AML-193 (cell line): ENCODE data around the gene CRIP2.

Source experiments
- DNase-seq, 2 experiments: peaks; one replicate each; lab custom pipeline; 2025; lab: John Stamatoyannopoulos, UW

Gene CRIP2

DNA sequence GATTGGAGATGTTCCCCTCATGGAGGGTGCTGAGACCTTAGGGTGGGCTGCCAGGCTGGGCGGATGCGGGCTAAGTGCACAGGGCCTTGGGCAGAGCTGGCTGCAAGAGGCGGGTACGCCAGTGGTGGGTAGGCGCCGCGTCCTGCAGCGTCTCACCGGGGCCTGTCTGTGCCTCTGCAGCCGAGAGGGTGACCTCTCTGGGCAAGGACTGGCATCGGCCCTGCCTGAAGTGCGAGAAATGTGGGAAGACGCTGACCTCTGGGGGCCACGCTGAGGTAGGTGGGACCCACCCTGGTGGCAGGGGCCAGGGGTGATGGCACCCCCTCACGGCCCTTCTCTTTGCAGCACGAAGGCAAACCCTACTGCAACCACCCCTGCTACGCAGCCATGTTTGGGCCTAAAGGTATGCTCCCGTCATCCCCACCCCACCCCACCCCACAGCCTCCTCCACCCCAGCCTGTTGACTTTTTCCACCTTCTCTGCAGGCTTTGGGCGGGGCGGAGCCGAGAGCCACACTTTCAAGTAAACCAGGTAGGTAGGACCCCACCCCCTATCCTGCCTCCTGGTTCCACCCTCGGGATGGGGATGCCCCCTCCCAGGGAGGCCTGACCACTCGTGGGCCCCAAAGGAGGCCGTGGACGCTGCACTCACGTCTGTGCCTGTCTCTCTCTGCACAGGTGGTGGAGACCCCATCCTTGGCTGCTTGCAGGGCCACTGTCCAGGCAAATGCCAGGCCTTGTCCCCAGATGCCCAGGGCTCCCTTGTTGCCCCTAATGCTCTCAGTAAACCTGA is 13.6 kb downstream of the CRIP2 start:
- no peak for DNase-seq

DNA sequence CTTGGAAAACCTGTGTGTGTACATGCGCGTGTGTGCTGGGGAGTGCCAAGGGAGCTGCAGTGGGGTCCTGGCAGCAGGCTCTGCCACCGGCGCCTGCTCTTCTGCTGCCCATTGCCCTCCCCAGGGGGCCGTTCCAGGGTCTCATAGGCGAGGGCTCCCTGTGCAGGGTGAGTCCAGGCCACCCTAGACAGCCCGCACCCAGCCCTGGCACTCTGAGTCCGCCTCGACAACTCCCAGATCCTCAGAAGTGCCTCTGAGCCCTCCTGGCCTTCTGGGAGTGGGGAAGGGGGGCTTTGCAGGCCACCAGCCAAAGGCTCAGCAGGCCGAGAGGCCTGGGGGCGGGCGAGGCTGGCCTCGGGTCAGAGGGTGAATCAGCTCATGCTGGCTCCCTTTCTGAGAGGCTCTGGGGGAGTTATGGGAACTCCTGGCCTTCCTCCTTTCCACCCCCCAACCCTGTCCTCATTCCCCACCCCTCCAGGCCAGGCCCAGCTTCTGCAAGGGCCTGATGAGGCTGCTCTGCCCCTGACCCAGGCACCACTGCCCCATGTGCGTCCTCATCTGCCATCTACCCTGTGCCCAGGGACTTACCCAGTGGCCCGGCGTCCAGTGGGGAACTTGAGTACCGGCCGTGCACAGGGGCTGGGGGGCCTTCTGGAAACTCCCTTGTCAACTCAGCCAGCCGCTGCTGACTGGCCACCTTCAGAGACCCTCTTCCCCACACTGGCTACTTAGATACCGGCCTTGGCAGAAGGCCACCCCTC is 14.3 kb downstream of the CRIP2 start:
- DNase-seq: no peak

DNA sequence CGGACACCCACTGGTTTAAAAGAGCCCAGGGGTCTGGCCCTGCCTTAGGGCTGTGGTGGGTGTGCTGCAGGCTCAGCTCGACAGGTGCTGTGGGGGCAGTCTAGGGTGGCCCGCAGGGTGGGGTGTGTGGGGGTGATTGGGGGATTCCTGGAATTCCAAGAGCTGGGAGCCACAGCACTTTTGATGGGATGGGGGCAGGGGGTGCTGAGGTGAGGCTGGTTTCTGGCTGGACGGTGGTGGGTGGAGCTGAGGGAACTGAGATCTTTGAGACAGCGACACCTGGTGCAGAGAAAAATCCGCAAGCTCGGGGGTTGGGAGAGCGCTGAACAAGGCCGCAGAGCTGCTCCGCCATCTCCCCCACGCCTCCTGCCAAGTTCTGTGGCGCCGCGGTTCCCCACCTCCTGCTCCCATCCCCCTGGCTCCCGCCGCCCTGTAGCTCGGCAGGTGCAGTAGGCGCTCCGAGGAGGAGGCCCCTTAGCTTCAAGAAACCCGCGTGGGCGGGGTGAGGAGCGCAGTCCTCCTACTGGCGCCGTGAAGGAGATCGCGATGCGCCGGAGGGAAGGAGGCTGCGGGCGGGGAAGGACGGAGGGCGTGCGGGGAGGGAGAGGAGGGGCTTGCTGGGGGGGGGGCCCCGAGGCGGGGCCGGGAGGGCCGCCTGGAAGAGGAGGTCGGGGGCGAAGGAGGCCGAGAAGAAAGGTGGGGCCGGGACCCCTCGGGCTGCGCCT is 15.1 kb downstream of the CRIP2 start:
- peak; percentile 72 to 80 for DNase-seq

DNA sequence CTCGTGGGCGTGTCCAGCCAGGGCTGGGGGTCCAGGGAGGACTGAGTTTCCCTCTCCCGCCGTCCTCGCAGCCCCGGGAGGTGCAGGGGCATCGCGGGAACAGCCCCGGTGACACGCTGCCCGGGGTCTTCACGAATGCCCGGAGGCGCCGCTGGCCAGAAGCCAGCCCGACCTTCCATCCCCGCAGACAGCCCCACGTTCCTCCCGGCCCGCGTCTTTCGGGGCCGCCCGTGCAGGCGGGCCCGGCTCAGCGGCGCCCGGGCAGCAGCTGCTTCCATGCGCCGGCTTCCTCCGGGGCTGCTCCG is 15.6 kb downstream of the CRIP2 start:
- DNase-seq: no peak

DNA sequence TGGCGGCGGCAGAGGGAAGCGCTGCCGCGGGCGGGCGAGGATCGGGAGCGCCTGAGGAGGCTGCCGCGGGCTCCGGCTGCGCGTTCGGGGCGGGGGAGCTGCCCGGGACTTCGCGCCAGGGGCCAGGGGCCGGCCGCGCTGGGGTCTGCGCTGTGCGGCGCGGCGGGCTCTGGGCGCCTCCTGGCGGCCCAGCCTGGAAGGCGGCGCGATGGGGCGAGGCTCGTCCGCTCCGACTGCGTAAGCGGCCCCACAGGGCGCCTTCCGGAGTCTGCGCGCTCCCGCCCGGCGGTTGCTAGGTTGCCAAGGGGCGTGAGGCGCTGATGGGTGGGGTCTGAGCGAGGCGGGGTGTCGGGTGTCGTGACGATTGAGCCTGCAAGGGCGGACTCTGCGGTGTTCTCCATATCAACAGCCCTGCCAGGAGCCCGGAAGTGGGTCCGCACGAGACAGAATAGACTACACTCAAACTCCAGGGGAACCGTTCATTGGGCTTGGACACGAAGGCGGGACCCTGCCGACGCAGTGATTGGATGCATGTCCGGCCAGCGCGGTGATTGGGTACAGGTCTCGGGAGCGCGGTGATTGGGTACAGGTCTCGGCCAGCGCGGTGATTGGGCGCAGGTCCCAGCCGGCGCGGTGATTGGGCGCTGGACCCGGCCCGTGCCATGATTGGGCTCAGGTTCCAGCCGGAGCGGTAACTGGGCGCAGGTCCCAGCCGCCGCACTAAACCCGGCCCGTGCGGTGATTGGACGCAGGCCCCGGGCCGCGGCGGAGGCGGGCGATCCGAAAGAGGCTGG is 16.1 kb downstream of the CRIP2 start, which contains the start of gene TEDC1:
TEDC1 (plus strand) TSS at position 675 of the 794 bp plus-strand sequence. CDS start 130 bp downstream, outside the sequence.
- peak; percentile 98 to 99 for DNase-seq

DNA sequence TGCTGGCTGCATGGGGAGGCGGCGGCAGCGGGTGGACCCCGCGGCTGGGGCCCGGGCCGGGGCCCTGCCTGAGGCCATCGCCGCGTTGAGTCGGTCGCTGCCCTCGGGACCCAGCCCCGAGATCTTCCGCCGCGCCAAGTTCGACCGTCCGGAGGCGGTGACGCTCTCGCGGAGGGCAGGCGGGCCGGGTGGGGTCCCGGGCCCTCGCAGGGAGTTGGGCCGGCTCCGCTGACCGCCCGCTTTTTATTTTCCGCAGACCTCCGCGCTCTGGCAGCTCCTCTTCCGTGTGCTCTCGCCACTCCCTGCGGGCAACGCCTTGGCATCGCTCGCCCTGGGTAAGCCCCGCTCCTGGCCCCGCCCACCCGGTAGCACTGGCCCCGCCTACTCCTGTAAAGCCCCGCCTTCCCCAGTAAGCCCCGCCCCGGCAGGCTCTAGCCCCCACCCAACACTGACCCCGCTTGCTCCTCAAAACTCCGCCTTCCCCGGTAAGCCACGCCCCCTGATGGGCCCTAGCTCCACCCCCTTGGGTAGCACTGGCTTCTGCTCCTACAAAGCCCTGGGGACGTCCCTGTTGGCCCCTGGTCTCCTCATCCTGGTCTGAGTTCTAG is 16.8 kb downstream of the CRIP2 start:
- DNase-seq: peak; percentile 45 to 46

DNA sequence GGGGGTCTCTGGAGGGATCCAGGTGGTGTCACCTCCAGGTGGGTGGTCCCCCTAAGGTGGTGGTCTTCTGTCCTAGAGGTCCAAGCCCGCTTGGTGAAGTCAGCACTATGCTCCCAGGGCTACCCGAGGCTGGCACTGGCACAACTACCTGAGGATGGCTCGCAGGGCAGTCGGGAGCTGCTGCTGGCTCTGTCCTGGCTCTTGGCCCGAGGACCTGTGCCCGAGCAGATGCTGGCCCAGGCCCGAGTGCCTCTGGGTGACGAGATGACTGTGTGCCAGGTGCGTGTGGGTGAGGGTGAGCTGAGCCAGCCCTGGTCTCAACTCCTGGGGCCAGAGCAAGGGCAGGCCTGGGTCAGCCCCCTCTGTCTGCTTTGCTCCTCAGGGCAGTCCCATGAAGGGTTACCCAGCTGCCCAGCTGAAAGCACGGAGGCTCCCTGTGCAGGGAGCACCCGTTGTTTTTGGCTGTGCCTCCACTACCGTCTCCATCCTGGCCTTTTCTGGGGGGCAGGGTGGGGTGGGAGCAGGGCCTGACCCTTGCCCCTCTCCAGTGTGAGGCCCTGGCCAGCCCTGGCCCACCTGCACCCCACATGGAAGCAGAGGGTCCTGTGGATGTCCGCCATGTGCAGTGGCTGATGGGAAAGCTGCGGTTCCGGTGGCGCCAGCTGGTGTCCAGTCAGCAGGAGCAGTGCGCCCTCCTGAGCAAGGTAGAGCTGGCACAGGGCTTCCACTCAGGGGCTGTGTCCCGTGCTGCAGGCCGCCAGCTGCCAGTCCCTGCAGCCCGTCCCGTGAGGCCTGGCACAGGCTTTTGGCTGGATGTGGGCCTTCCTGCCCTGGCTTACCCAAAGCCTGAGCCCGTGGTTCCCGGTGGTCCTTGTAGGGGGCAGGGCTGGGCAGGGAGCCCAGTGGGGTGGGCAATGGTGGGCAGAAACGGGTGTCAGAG is 17.7 kb downstream of the CRIP2 start:
- DNase-seq: no peak

DNA sequence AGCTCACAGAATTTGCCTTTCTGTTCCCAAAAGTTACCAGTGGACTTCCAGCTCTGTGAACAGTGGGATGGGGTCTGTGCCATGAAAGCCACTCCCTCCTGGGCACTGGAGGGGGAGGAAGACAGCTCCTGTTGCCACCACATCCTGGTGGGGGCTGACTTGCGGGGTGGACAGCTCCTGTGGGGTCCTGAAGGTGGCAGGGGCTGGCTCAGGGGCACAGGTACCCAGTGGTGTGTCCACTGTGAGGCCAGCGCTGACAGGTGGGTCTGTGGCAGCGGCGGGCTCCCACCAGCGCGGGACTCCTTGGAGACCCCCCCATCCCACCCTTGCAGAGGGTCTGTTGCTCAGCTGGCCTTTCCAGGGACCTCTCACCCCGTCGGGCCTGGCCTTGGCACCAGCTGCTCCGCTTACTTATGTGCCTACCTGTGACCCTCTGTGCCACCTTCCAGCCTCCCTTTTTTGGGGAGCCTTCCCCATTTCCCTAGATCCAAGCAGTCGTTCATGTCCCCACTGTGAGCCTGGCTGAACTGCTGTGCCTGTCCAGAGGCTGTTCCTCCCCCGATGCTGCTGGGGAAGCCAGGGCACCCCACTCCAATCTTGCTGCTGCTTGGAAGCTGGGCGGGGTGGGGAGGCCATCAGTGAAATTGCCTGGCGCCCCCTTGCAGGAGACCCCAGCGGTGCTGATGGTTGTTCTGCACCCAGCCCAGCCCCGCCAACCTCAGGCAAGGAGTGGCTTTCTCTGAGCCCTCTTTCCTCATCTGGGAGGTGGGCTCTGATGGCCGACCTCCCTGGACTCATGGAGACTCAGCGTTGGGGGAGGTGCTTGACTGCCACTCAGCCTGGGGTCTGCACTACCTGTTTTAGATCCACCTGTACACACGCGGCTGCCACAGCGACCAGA is 18.6 kb downstream of the CRIP2 start:
- no peak for DNase-seq

DNA sequence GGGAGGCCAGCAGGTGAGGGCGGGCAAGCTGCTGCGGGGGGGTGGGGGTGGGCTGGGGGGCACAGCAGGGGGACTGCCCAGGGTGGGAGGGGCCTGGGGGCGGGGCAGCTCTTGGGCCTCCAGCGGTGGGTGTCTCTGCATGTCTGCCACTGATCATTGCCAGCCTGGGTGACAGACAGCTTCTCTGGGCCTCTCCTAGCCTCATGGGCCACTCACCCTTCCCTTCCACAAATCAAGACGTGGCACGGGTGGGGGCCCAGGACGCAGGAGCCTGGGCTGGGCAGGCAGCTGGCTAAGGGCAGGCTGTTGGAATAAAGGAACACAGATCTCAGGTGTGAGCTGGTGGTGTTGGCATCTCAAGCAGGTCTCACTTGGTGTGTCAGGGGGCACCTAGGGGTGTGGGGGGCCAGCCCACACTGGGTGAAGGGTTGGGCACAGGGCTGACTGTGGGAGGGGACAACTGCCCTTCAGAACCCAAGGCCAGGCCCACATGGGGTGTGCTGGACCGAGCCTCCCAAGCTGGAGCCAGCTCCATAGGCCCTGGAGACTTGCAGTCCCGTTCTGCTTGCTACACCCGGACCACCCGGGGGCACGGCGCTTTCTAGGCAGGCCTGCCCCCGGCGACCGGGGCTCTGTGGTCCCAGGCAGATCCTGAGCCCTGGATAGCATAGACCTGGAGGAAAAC is 19.4 kb downstream of the CRIP2 start:
- DNase-seq: no peak

DNA sequence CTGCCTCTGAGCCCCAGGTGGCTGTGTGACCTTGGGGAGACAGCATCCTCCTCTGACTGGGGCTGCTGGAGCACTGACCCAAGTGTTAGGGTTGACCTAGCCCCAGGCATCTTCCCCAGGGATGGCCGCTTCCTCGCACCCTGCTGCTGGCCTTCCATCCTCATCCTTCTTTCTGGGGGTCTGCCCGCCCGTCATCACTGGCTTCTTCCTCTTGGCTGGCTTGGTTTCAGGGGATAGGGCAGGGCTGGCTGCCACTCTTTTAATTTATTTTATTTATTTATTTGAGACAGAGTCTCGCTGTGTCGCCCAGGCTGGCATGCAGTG is 19.9 kb downstream of the CRIP2 start:
- DNase-seq: no peak

DNA sequence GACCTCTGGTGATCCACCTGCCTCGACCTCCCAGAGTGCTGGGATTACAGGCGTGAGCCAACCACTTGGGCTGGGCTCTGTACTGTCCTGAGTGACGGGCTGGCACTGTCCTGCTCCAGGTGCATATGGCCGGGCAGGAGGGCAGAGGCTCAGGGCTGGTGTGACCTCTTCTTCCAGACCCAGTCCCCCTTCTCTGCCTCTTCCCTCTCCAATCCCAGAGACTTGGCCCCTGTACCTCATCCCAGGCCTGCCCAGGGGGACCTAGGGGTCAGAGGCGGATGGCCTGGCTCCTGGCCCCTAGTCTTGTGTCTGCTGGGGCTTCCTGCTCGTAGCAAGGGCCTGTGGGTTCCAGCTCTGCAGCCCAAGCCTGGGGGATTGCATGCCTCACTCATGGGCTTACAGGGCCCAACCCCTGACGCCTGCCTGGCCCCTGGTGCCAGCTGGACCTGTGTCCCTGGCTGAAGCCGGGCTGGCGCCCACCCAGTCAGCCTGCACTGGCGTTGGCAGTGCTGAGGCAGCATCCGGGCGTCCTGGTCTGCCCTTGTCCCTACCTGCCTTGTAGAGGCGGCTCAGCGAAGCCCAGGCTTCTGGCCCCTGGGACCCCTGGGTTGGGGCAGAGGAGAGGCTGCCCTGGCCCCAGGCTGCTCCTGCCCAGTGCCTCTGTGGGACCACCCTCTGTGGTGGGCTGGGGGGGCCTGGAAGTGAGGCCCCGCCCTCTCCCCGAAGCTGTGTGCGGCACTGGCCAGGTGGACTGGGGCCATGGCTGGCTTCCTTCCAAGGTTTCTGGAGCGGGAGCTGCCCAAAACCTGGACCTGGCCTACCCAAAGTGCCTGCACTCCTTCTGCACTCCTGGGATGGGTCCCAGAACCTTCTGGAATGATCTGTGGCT is 20.7 kb downstream of the CRIP2 start:
- DNase-seq: no peak

DNA sequence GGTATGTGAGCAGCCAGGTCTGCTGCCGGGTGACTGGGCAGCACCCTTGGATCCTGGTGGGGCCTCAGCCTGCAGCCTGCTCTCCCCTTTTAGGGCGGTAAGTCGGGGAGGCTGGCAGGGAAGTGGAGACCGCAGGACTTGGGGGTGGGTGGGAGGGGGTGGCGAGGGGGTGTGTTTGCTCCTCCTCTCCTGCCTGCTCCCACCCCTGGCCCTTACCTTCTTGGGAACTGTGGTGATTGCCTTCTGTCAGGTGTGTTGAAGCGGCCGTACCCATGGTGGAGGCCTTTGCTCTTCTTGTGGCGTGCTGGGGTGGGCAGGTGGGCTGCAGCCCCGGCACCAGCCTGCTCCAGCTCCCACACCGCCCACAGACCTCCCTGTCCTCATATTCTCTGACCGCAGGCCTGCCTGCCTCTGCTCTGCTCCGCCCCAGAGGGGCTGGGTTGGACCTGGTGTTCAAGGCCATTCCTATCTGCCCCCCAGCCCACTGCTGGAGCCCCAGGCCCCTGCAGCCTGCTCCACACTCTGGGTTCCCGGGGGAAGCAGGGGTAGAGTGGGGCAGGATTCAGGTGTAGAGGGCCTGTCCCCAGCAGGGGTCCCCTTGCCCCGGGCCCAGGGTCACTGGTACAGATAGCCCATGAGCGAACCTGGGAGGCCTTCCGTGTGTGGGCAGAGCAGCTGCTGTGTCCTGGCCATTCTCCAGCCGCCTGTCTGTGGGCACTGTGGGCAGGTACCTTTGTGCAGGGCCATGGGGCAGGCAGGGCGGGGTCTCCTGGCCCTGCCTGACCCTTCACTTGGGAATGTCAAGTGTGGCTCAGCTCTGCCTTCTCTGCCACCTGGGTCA is 21.6 kb downstream of the CRIP2 start:
- no peak for DNase-seq

DNA sequence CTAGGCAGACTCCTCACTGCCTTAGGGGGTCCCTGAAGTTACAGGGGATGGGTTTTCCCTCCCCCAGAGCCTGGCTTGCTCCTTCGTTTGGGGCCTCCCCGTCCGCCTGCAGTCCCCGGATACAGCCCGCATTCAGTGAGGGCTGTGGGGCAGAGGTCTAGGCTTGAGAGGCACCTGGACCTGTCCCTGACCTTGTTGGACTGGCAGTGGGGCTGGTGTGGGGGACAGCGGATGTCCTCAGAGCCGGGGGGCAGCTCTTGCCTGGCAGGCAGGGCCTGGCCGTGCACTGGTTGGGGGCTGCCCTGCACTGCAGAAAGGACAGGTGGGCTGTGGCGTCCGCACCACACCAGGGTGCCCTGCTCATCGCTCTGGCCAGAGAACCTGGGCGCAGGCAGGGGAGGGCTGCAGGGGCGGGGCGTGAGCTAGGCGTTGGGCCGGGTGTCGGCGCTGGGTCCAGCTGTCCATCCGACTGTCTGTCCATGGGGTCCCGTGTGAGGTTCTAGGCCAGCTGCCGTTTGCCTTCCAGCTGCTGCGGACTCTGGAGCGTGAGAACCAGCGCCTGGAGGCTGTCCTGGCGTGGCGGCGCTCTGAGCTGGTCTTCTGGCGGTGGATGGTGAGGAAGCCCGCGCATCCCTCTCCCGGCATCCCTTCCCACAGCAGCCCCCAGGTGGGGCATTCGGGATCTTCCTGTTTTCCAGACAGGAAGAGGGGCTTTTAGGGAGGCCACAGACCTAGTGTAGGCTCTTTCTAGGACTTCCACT is 22.4 kb downstream of the CRIP2 start:
- DNase-seq: no peak

DNA sequence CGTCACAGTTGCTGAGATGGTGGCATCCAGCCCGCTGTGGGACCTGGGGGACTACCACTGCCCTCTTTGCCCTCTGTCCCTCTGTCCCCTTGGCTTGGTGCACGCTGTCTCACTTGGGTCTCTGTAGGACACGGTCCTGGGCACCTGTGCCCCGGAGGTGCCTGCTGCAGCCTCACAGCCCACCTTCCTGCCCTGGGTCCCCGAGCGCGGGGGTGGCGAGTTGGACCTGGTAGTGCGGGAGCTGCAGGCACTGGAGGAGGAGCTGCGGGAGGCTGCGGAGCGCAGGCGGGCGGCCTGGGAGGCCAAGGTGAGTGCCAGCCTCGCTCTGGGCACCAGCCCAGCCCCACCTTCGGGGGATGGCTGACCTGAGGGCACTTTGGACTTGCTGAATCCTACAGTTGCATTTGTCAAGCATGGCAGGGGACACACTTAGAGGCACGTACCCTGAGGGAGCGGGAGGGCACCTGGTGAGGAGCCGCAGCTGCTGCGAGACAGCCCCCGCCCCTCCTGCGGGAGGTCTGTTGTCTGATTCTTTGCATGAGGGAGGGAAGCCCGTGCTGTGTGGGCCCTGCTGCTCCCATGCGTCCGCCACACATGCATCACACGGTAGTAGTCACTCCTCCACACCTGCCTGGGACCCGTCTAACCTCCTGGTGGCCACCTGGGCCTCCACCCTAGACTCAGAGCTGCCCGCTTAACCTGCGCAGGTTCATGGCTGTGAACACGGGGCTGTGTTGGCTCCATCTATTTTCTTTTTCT is 23.2 kb downstream of the CRIP2 start:
- no peak for DNase-seq

DNA sequence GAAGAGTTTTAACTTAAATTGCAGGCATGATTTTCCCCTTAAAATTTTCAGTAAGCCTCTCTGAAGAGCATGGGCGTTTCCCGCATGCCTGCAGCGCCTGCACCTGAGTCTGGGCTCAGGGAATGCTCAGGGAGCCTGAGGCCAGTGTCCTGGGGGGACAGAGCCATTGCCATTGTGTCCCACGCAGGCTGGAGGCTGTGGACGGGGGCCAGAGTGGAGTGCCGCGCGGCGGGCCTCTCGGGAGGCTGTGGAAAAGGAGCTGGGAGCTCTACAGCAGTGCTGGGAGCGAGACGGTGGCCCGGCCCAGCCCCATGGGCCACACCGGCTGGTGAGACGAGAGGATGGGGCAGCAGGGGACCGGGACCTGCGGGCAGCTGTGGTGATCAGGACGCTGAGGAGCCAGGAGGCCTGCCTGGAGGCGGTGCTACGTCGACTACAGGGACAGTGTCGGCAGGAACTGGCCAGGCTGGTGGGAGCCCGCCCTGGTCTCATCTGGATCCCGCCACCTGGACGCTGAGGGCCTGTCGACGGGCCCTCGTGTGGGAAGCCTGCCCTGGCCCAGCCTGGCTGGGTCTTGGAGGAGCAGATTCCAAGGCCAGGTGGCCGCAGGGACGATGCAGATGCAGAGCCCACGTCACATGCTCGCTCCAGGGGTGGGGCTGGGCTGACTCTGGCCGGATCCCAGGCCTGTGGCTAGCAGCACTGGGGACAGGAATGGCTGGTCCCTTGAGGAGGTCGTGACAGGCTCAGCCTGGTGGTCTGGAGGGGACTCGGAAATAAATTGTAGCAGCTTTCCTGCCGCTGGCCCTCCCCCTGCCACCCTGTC is 24.0 kb downstream of the CRIP2 start:
- DNase-seq: no peak
